Dedifferentiated amniotic fluid mesenchymal stem cell (primary cell): Measurements from ENCODE around the gene NHLRC1.

Experiments used
- DNase-seq: peaks from one replicate; pipeline ENCODE4 v3.0.0-alpha.2; 2016; ENCODE audit errors: extremely low spot score

Gene NHLRC1

DNA sequence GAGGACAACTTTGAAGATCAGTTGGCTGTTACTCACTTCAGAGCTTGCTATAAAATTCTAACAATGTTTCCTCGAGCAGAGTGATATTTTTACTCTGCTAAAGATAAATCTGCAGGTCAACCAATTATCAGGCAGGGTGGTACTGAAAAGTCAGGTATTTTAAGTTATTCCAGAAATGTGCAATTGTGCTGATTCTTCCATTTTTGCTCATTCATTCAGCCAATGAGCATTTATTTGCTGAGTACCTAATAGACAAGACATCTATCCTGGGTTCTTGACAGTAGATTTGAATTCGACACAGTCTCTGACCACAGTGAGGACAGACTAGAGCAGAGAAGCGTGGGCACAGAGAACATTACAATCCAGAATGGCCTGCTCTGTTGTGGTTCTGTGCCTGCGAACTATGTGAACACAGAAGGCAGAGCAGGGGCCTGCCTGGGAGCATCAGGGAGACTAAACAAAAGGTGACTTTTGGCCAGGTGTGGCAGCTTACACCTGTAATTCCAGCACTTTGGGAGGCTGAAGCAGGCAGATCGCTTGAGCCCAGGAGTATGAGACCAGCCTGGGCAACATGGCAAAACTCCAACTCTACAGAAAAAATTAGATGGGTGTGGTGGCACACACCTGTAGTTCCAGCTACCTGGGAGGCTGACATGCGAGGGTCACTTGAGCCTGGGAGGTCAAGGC, 17.6 kb upstream of the NHLRC1 start:
- no peak for DNase-seq

DNA sequence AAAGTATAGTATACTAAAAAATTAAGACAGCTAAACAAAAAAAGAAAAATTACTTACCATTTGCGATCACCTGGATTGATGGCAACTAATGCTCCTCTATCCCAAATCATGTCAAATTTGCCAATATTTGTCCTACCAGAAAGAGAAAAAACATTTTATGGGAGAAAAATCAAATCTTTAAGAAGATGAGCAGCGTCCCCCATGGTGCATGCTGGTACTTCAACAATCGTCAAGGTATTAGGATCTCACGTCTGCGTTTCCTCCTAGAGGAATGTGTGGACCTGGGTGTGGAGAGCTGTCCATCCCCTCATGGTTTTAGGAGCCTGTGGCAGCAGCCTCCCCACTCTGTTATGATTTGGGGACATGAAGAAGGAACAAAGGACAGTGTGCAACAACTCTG, 16.4 kb upstream of the NHLRC1 start:
- no peak for DNase-seq

DNA sequence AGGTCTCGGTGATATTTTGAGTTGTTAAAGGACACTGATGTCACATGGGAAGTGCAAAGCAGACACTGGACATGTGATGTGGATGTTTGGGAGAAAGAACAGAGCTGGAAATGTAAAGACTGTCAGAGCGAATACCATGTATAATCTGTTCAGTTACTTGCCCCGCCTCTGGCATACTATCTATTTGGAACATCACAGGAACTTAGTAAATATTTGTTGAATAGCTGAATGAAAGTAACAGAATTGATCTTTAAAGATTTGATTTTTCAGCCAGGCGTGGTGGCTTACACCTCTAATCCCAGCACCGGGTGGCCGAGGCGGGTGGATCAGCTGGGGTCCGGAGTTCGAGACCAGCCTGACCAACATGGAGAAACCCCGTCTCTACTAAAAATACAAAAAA, 13.8 kb upstream of the NHLRC1 start:
- no peak for DNase-seq

DNA sequence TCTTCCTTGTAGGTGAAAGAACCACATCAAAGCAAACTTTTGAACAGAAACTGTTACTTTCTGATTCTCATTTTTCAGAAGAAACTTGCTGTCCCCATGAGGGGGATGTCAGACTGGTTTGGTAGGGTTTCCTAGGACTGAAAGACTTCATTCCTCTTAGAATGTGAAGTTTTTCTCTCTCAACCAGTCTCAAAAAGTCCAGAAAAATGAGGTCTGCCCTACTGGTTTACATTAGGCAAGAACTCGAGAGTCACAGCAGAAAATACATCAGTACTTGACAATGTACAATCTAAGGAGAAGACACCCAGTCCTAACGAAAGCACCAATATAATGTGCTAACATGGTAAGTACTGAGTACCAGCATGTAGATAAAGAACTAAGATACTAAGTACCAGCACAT, 12.7 kb upstream of the NHLRC1 start:
- DNase-seq, result no peak

DNA sequence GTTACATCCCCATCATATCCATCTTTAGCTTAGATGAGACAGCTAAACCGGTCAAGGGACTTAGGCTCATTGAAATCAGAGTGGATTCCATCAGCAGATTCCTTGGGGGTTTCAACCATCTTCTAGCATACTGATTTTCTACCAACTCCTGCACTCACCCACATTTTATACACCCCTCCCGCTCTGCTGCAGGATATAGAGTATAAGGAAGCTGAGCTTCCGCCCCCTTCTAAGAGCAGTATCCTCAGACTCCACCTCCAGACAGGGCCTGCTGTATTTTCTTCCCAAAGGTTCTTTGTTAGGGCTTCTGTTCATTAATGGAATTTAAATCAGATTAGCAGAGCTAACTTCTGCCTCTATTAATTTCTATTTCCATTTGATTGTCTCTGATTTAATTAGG, 9.9 kb upstream of the NHLRC1 start:
- DNase-seq, result no peak

DNA sequence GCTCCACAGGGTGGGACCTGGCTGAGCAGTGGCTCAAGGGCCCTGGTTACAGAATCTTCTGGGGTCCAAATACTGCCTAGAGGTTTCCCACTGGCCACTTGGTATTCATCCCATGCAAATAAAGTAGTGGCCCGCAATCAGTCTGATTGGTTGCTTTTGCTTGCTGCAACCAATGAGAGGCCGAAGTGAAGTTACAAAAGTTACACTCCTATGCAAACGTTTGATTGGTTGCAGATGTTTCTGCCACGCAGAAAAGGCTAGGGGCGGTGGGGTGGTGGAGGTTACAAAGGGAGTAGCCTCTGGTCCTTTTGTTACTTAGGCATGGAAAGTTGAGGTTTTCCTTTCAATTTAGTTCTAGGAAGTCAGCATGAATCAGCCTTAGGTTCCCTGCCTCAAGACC, 3.6 kb upstream of the NHLRC1 start:
- no peak for DNase-seq

DNA sequence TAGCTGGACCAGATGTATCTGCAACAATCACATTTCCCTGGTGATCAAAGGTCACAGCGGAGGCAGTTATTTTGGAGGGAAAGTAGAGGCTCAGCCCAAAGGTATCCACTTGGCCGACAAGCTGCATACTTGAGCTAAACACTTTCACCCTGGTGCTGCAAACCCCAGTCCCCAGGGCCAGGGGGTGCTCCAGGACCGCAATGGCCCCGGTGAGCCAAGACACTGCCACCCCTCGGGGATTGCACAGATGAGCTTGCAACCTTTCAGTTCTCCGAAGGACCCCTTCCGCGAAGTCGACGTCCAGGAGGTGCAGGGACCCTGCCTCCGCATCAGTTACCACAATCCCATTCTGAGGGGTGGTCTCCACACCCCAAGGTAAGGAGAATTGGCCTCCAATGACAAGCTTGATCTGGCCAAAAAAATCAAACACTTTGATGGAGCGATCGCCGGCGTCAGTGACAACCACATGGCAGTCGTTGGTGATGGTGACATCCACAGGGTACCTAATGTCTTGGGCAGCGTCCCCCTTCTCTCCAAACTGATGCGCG, 823 bp downstream of the NHLRC1 start:
- DNase-seq, result no peak

DNA sequence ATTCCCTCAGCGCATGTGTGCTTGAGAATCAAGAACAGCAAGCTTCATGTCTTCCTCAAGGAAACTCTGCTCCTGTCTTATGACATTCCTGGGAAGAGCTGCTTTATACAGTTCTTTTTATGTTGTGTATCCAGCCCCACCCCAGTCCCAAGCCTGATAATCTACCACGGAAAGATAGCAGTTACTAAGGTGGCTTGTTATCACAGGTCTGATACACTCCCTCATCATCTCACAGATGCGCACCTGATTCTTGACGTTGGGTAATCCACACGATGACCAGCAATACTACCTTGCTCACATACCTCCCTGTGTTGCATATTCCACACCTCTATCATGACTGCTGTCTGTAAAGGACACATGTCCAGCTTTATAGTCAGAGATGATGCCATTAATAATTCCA, 3.2 kb downstream of the NHLRC1 start:
- DNase-seq, result no peak

DNA sequence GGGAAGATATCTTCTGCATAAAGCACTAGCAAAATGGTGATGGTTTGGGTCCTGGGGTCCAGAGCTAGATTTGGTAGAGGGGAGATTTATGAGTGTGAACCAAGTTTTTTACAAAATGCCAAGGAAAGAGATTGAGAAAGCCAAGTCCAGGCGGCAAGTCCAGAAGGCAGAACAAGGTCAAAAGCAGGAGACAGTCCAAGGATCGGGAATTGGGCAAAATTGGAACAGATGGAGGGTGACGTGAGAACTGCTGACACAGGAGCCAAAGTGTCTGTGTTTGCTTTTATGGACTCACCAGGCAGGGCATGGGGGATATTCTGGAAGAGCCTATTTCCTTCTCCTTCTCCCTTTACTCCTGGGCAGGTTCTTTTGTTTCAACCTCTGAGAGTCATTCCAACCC, 4.1 kb downstream of the NHLRC1 start:
- DNase-seq, result no peak

DNA sequence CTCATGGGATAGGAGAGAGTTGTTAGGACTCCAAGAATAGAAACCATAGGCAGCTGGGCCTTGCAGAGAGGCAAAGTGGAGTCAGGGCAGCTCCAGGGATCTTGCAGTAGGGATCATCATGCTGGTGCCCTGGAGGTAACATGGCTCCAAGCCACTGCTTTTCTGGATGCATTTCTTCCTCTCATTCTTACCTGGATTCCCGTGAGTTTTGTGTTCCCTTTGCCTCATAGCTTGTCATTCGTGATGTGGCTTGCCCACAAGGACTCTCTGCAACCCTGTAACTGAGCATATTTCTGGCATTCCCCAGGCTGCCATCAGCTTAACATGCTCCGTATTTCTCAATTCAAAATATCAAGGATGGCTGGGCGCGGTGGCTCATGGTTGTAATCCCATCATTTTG, 5.3 kb downstream of the NHLRC1 start:
- no peak for DNase-seq

DNA sequence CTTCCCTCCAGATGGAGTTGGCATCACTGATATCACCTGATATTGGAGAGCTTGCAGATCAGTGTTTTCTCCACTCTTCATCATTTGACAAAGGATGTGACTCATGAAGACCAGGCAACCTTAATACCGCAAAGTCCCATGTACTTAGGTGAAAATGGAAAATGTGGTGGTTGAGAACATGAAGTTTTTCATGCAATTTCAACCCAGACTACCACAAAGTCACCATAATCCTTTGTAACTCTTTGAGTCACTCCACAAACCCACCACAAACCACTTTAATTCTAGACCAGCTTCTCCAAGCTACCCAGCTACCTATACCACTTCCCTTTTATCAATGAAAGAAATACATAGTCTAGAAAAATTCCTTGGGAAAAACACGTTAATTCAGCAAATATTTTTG, 7.1 kb downstream of the NHLRC1 start:
- DNase-seq, result no peak

DNA sequence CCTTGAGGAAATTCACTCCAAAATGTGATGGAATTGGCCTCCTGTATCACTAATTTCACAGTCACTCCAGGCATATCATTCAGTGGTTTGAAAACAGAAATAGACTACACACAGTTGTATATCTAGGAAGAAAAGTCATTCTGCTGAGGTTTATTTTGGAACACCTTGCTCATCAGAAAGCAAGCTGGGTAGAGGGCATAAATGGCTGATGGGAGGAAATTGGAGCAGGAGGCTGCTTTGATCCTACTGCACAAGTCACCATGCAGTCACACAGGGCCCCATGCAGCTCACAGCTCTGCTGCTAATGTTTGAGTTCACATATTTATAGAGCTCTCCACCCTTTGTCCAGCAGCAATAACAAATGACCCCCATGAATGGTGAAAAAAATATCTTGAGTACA, 12.3 kb downstream of the NHLRC1 start:
- DNase-seq, result no peak

DNA sequence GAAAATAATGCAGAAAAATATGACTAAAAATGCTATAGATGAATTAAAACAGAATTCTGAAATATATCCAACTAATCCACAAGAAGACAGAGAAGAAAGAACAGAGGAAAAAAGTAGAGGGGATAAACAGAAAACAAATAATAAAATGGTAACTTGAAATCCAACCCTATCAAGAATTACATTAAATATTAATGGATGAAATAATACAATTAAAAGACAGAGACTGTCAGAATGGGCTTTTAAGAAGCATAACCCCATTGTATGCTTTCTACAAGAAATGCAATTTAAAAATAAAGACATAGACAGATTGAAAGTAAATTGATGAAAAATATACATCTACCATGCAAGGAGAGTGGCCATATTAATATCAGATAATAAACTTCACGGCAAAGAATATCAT, 15.4 kb downstream of the NHLRC1 start:
- DNase-seq, result no peak

DNA sequence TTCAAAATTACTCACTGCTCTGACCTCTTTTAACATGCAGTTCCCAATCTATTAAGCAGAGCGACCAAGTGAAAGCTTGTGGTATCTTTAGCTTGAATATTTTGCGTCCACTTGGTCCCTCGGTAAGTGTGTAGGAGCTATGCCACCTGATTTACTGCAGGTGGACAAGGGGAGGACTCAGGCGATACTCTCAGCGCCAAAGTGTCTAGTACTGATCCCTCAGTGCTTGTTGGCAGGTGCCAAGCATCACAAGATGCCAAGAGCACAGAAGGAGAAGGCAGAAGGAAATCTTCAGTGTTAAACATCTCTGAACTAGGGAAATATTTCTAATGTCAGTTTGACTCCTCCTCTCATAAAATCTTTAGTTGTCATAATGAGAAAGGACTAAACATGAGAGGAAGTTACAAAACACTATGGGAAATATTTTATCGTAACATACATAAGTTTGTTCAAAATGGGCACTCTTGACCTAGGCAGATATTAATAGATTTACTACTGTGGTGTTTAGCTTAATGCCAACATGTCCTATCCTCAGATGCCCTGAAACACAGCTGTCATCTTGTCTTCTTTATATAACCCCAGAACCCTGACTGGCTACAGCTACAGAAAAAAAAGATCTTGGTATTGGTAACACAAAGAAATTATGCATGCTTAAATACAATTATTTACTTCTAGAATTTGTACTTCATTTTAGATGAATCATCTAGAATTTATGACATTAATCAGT, 19.5 kb downstream of the NHLRC1 start:
- DNase-seq, result no peak

DNA sequence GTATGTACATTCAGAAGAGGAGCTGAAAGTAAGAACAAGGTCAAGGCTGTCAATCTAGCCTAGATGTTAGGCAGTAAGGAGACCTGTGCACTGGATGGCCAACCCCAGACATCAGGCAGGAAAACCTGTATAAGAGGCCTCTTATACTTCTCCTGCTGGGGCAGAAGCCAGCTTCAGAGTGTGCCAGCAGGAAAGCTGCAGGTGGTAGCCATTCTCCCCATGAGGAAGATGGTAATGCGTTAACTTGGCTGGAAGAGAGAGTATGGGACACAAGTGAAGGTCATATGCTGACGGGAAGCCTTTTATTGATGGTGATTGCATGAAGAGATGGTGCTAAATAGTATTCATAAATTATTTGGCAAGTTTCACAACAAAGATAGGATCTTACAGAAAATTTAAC, 20.6 kb downstream of the NHLRC1 start:
- DNase-seq, result no peak

DNA sequence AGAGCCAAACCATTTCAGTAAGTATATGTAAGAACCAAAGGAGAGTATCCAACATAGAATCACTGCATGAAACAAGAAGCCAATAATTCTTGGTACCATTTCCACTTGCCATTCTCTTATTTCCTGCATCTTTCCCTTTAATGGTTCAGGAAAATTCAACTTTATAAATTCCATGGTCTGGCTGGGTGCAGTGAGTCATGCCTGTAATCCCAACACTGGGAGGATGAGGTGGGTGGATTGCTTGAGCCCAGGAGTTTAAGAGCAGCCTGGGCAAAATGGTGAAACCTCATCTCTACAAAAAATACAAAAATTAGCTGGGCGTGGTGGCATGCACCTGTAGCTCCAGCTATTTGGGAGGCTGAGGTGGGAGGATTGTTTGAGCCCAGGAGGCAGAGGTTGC, 21.2 kb downstream of the NHLRC1 start:
- DNase-seq, result no peak

DNA sequence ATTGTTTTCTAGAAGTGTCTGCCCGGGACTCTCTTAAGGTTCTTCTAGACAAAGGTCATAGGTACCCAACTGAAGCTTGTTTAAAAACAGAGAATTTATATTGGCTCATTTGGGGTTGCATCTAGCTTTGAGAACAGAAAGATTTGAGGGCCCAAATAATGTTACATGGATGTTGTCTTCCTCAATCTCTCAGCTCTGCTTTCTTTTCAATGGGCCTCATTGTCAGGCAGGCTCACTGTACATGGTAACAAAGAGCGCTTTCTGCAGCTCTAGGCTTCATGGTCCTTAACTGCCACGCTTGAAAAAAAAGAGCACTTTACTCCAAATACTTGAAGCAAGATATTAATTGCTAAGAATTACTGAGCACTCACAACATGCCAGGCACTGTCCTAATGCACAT, 22.2 kb downstream of the NHLRC1 start:
- DNase-seq, result no peak

DNA sequence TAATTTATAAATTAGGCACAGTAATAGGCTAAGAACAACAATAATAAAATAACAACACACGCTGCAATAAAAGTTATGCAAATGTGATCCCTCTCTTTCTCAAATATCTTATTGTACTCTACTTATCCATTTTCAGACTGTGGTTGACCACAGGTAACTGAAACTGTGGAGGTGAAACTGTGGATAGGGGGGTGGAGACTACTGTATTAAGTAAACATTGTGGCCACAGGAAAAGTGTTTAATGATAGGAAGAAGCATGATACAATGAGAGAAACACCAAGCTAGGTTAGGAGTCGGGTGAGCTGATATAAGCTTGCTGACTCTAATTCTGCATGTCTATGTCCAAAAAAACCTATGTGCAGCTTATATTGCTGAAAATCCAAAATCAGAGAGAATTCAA, 23.0 kb downstream of the NHLRC1 start:
- DNase-seq, result no peak

DNA sequence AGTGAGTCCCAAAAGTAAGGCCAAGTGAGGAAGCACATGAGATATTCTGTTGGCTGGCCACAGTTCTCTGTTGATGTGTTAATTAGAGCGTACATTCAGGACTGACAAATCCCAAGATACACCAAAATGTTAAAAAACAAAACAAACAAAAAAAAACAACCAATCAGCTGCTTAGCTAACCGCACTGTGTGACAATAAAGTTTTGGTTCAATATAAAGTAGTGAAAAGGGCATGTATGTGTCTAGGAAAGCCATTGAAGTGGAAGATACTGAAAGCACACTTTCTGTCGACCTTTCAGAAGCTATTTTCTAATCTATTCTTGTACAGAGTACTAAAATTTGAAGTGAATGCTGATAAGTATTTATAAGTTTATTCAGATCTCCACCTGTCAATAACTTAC, 26.1 kb downstream of the NHLRC1 start:
- DNase-seq, result no peak

DNA sequence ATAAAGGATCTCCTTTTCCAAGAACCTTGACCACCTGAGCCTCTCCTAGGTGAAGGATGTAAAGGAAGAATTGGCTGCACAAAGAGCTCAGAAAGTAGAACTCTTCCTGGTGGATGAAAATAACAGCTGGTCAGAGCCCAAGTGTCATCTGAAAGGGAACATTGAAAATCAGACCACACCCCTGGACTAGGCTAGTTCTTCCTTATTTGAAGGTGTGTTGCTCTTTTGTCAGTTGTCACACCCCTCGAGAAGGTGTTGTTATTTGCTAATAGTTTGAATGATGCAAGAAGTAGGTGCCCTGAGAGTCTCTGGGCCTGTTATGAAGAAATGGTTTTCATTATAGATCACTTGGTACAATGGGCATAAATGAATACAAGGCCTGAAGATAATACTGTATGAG, 31.1 kb downstream of the NHLRC1 start:
- DNase-seq, result no peak

DNA sequence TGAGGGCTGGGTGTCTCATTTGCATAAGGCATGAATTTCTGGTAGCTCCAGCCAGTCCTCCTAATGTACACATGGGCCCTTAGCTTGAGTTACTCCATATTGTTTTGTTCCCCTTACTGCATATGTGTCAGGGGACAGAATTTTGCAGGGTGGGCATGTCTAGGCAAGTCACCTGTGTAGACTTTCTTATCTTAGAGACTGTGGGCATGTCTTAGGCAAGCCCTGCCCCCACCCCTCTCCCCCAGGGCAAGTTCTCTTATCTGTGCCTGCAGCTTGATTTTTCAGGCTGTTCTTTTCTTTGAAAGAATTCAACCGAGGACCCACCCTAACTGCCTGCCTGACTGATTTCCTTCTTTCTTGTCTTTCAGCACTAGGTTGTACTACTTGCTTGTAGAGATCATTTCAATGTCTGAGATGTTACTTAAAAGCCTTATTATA, 32.1 kb downstream of the NHLRC1 start:
- no peak for DNase-seq

DNA sequence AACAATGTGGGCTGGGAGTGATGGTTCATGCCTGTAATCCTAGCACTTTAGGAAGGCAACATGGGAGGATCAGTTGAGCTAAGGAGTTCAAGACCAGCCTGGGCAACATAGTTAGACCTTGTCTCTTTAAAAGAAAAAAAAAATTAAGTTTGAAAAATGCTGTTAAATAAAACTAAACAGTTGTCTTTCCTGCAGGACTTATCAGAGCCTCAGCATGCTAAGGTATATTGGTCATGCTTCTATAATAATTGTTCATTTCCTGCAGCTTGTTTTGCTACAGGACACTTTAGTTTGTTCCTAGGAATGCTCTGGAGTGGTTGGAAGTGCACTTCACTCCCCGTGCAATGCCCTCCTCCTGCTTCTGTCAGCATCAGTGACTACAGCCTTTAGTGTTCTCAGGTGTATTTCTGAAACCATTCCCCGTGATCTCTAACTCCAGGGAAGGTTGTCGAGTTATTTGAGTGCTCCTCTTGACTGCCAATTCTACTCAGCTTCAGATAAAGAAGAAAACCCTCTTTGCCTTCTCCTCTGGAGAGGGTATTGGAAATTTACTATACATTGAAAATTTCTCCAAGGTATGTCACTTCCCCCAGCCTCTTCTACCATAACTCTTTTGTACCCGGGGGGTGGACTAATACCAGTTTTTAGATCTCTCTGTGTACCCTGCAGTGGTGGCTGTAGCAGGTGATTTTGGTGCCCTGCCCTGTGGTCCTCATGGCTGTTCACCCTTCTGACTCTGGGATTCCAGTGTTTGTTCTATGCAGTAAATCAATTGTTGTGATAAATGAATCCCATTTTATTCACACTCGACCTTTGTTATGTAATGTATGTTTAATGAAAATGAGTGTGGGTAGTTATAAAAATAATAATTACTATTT, 33.8 kb downstream of the NHLRC1 start:
- no peak for DNase-seq
